WTC11 (cell line): ENCODE data around the gene NFATC2.

ENCODE experiments used
- CTCF ChIP-seq: fragments of 200-600 bp; IDR thresholded peaks from 2 replicates; pipeline ENCODE4 v1.8.0; 2022; ENCODE audit warnings: antibody characterized with exemption
- GRHL2 ChIP-seq: fragments of 250-450 bp; sonication (Bioruptor Pico); IDR thresholded peaks from 2 replicates; pipeline ENCODE4 v1.8.0; 2022; ENCODE audit warnings: mild to moderate bottlenecking, moderate library complexity; ENCODE audit not compliant: insufficient replicate concordance, severe bottlenecking
- TEAD4 ChIP-seq: sonication (generic); formaldehyde crosslinking; IDR thresholded peaks from 2 replicates; pipeline ENCODE4 v1.8.0; 2022; ENCODE audit warnings: mild to moderate bottlenecking, missing genetic modification reagents
- TF ChIP-seq, protein P1 (sequence below): sonication (generic); formaldehyde crosslinking; IDR thresholded peaks from 2 replicates; pipeline ENCODE4 v1.8.0; 2022; ENCODE audit warnings: mild to moderate bottlenecking, missing genetic modification reagents

GRCh38 chr20:51423290-51423667 lies 119.2 kb downstream of the NFATC2 start:
- no peak for TF ChIP-seq TEAD4 (CRISPR knock-in tag)
- no peak for TF ChIP-seq CTCF
- TF ChIP-seq GRHL2 (CRISPR knock-in tag) = no peak
- TF ChIP-seq, protein P1, sequence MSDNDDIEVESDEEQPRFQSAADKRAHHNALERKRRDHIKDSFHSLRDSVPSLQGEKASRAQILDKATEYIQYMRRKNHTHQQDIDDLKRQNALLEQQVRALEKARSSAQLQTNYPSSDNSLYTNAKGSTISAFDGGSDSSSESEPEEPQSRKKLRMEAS = no peak
